ENCODE measurements around the gene ELOVL6.

DNA sequence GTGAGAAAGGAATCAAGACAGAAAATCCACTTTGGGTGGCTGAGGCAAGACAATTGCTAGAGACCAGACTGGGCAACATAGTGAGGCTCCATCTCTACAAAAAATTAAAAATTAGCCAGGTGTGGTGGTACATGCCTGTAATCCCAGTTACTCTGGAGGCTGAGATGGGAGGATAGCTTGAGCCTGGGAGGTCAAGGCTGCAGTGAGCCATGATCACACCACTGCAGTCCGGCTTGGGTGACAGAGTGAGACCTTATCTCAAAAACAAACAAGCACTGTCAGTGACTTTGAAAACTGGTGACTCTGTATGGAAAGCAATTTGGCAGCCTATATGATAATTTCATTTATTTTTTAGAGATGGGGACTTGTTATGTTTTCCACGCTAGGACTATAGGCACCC is 2.3 kb upstream of the ELOVL6 start:
- TF ChIP-seq, protein P1, sequence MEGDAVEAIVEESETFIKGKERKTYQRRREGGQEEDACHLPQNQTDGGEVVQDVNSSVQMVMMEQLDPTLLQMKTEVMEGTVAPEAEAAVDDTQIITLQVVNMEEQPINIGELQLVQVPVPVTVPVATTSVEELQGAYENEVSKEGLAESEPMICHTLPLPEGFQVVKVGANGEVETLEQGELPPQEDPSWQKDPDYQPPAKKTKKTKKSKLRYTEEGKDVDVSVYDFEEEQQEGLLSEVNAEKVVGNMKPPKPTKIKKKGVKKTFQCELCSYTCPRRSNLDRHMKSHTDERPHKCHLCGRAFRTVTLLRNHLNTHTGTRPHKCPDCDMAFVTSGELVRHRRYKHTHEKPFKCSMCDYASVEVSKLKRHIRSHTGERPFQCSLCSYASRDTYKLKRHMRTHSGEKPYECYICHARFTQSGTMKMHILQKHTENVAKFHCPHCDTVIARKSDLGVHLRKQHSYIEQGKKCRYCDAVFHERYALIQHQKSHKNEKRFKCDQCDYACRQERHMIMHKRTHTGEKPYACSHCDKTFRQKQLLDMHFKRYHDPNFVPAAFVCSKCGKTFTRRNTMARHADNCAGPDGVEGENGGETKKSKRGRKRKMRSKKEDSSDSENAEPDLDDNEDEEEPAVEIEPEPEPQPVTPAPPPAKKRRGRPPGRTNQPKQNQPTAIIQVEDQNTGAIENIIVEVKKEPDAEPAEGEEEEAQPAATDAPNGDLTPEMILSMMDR (conservative IDR thresholded peaks at IDR 0.05 in 1 of 2, IDR thresholded peaks at IDR 0.05 in 1 of 2; ENCODE audit: low read depth in 1 of 2, low read length in 2 of 2): no peak
- TF ChIP-seq EZH2 (IDR thresholded peaks at IDR 0.05; ENCODE audit: low read length, missing control alignments): no peak
